ENCODE measurements around the gene HNRNPF. TPM values are rescaled to one million over a fixed set of nuclear protein-coding genes. Genes with fewer than 3 reads are reported as not detected.

HNRNPF gene
- polyA plus RNA-seq, 1 donor (not counting 4 experiments of a cell fraction or from before 2014, with no cell fraction given) = 238 TPM

DNA sequence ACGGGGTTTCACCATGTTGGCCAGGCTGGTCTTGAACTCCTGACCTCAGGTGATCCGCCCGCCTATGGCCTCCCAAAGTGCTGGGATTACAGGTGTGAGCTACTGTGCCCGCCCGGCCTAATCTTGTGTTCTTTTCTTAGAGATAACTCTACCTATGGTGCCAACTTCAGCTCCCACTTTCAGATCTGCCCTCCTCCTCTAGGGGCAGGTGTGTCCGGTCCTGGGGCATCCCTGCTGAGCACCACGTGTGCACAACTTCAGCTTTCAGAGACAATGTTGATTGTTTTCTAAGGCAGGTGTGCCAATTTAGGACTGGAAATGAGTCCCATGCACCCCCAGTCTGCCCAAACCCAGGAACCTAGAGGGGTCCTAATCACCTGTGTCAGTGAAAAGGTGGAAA lies 56.0 kb downstream of the HNRNPF start:
- Histone ChIP-seq H3K4me2 (ENCODE audit: control insufficient read depth, extremely low read depth, insufficient read depth, low read depth, low read length) (no peak overlapping the region), H3K9me3 (ENCODE audit: control insufficient read depth, low read depth, low read length) (no peaks in the 10 kb centered on the region), H3K27ac (ENCODE audit: control insufficient read depth, insufficient read depth, low read length) (no peak overlapping the region), H3K79me2 (ENCODE audit: control insufficient read depth, insufficient read depth, low read length) (no peaks in the 10 kb centered on the region), H3K4me3 (ENCODE audit: control insufficient read depth in 2 of 3, extremely low read depth in 1 of 3, insufficient read depth in 2 of 3, low read depth in 1 of 3, low read length in 3 of 3) (no peak overlapping the region), H4K20me1 (ENCODE audit: control insufficient read depth, extremely low read depth, insufficient read depth, low read length) (no peaks in the 10 kb centered on the region), H2AFZ (ENCODE audit: control insufficient read depth, low read length) (no peak overlapping the region), H3K9me1 (ENCODE audit: control insufficient read depth, extremely low read depth, insufficient read depth, low read length) (no peaks in the 10 kb centered on the region), H3K4me1 (ENCODE audit: control insufficient read depth, extremely low read depth, insufficient read depth, low read length) (peaks cover 36% of the 10 kb centered on the region), H3K27me3 (ENCODE audit: control insufficient read depth, extremely low read depth, insufficient read depth, low read length) (no peaks in the 10 kb centered on the region), H3K36me3 (ENCODE audit: control insufficient read depth in 2 of 2, extremely low read depth in 1 of 2, insufficient read depth in 2 of 2, low read length in 2 of 2) (no peaks in the 10 kb centered on the region), H3K9ac (ENCODE audit: control insufficient read depth, extremely low read depth, insufficient read depth, low read length) (no peak overlapping the region)
- DNase-seq (ENCODE audit: low read depth, low spot score) (no peak), FAIRE-seq (no peak)
- dilution Hi-C loops (cut with MboI; ENCODE audit: extremely low pct_ligation_motif_present, low sequenced_read_pairs) = no loop called here
- no peak for TF ChIP-seq EZH2 (IDR thresholded peaks at IDR 0.05; ENCODE audit: low read length)
- TF ChIP-seq CTCF (optimal IDR thresholded peaks at IDR 0.05 in 1 of 3, IDR thresholded peaks at IDR 0.05 in 1 of 3, conservative IDR thresholded peaks at IDR 0.05 in 1 of 3; ENCODE audit: extremely low read depth in 1 of 3, insufficient read depth in 2 of 3, low read length in 3 of 3) = peak in 1 of 3 experiments; percentile 4

DNA sequence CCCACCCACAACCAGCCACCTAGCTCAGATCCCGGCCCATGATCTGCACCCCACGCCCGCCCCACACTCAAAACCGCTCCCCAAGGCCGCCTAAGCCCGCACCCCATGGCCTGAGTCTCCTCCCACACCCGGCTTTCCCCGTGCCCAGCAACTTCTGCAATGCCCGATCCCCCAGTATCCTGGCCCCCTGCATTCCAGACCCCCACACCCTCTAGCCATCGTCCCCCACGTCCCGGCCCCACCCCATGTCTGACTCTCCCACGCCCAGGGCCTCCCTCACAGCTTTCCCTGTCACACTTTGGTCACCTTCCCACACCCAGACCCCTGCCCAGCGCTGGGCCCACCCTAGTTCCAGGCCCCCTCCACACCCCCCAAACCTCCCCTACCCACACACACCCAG lies 57.7 kb downstream of the HNRNPF start:
- FAIRE-seq (no peak), DNase-seq (ENCODE audit: low read depth, low spot score) (no peak)
- Histone ChIP-seq H4K20me1 (ENCODE audit: control insufficient read depth, extremely low read depth, insufficient read depth, low read length) (no peaks in the 10 kb centered on the region), H3K27ac (ENCODE audit: control insufficient read depth, insufficient read depth, low read length) (no peak overlapping the region), H3K79me2 (ENCODE audit: control insufficient read depth, insufficient read depth, low read length) (no peaks in the 10 kb centered on the region), H3K4me1 (ENCODE audit: control insufficient read depth, extremely low read depth, insufficient read depth, low read length) (peaks cover 35% of the 10 kb centered on the region), H3K9ac (ENCODE audit: control insufficient read depth, extremely low read depth, insufficient read depth, low read length) (no peak overlapping the region), H3K4me3 (ENCODE audit: control insufficient read depth in 2 of 3, extremely low read depth in 1 of 3, insufficient read depth in 2 of 3, low read depth in 1 of 3, low read length in 3 of 3) (no peak overlapping the region), H3K4me2 (ENCODE audit: control insufficient read depth, extremely low read depth, insufficient read depth, low read depth, low read length) (no peak overlapping the region), H2AFZ (ENCODE audit: control insufficient read depth, low read length) (no peak overlapping the region), H3K9me1 (ENCODE audit: control insufficient read depth, extremely low read depth, insufficient read depth, low read length) (no peaks in the 10 kb centered on the region), H3K9me3 (ENCODE audit: control insufficient read depth, low read depth, low read length) (no peaks in the 10 kb centered on the region), H3K27me3 (ENCODE audit: control insufficient read depth, extremely low read depth, insufficient read depth, low read length) (no peaks in the 10 kb centered on the region), H3K36me3 (ENCODE audit: control insufficient read depth in 2 of 2, extremely low read depth in 1 of 2, insufficient read depth in 2 of 2, low read length in 2 of 2) (no peaks in the 10 kb centered on the region)
- TF ChIP-seq EZH2 (IDR thresholded peaks at IDR 0.05; ENCODE audit: low read length) (no peak), CTCF (optimal IDR thresholded peaks at IDR 0.05 in 1 of 3, IDR thresholded peaks at IDR 0.05 in 1 of 3, conservative IDR thresholded peaks at IDR 0.05 in 1 of 3; ENCODE audit: extremely low read depth in 1 of 3, insufficient read depth in 2 of 3, low read length in 3 of 3) (no peak)
- dilution Hi-C loops (cut with MboI; ENCODE audit: extremely low pct_ligation_motif_present, low sequenced_read_pairs) = no loop called here

Data from keratinocyte (primary cell).